GM15510 (cell line): ENCODE measurements around the gene ADIPOR2.

ENCODE experiments used
- POLR2A ChIP-seq: IDR thresholded peaks from 3 replicates; pipeline ENCODE4 v1.6.1; 2011; ENCODE audit warnings: borderline replicate concordance; ENCODE audit not compliant: insufficient read length; ENCODE audit errors: extremely low read depth

ADIPOR2 gene

GRCh38 chr12:1816730-1817348, 126.0 kb downstream of the ADIPOR2 start:
- no peak for TF ChIP-seq POLR2A

GRCh38 chr12:1819050-1819449, 128.2 kb downstream of the ADIPOR2 start:
- TF ChIP-seq POLR2A, result no peak

- no peak for TF ChIP-seq POLR2A
Observed at GRCh38 chr12:1819571-1819970, 128.7 kb downstream of the ADIPOR2 start.

GRCh38 chr12:1820191-1820895, 129.5 kb downstream of the ADIPOR2 start, which contains the start of gene LRTM2:
Gene LRTM2 (plus strand): TSS chr12:1820565. CDS start chr12:1828149, 7,584 bp downstream.
- TF ChIP-seq POLR2A, result no peak

GRCh38 chr12:1820896-1821291, 130.0 kb downstream of the ADIPOR2 start:
- TF ChIP-seq POLR2A, result no peak

GRCh38 chr12:1821805-1822204, 130.9 kb downstream of the ADIPOR2 start:
- no peak for TF ChIP-seq POLR2A

GRCh38 chr12:1822699-1823098, 131.8 kb downstream of the ADIPOR2 start:
- TF ChIP-seq POLR2A, result no peak

GRCh38 chr12:1823237-1823636, 132.4 kb downstream of the ADIPOR2 start:
- TF ChIP-seq POLR2A, result no peak

GRCh38 chr12:1825382-1826102, 134.7 kb downstream of the ADIPOR2 start:
- no peak for TF ChIP-seq POLR2A

GRCh38 chr12:1826401-1826800, 135.5 kb downstream of the ADIPOR2 start:
- no peak for TF ChIP-seq POLR2A

- no peak for TF ChIP-seq POLR2A
Observed at GRCh38 chr12:1826867-1827705, 136.2 kb downstream of the ADIPOR2 start.

GRCh38 chr12:1827826-1828805, 137.2 kb downstream of the ADIPOR2 start:
- no peak for TF ChIP-seq POLR2A

- TF ChIP-seq POLR2A, result no peak
Observed at GRCh38 chr12:1828856-1829255, 138.0 kb downstream of the ADIPOR2 start.

- no peak for TF ChIP-seq POLR2A
Observed at GRCh38 chr12:1829306-1829900, 138.5 kb downstream of the ADIPOR2 start.

GRCh38 chr12:1830401-1830845, 139.6 kb downstream of the ADIPOR2 start:
- no peak for TF ChIP-seq POLR2A
